CD4-positive, alpha-beta T cell treated with Interleukin-6 for 4 hours (primary cell): ENCODE results near the gene SPRR2E.
"Not testable (repeated sequence)": the region's sequence is repeated elsewhere in the genome, so short reads cannot be mapped to it uniquely, and the experiment has no call there.

ENCODE experiments used
- DNase-seq: peaks from one replicate; pipeline ENCODE4 v3.0.0-alpha.2; 2020; ENCODE audit warnings: mixed read lengths

The SPRR2E gene

GRCh38 chr1:153094426-153094825, at the start of gene SPRR2E:
SPRR2E (minus strand) TSS chr1:153094526; CDS start chr1:153093751, 775 bp downstream.
- DNase-seq = no peak

- no peak for DNase-seq
These were observed 47.1 kb upstream of the SPRR2E start for GRCh38 chr1:153141377-153141776.

DNA sequence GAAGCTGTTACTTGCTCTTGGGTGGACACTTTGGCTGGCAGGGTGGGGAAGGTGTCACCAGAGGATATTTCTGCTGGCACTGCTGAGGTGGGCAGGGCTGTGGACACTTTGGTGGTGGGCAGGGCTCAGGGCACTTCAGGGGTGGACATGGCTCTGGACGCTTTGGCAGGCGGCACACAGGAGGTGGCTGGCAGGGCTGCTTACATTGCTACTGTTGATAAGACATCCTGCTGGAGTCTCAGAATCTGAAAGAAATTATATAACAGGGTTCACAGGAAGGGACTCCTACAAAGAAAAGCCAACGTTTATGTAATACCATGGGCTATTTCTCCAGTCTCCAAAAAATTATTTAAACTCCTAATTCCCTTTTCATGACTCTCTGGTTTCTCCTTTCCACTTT, 46.2 kb upstream of the SPRR2E start:
- DNase-seq = no peak

DNA sequence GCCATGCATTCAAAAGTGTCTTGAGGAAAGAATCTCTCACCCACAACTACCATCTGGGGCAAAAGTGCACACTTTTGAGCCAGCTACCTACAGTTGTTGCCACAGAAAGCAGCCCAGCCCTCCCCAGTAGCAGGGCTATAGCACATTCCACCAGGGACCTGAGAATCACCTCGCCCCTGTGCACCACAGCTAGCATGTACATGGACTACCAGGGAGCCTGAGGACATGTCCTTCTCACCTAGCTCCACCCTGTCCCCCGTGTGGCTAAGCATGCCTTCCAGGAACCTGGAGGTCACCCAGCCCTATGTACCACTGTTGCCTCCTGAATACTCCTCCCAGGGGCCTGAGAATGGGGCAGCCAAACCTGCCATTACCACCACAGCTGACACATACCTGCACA, 39.4 kb upstream of the SPRR2E start:
- DNase-seq = no peak

DNA sequence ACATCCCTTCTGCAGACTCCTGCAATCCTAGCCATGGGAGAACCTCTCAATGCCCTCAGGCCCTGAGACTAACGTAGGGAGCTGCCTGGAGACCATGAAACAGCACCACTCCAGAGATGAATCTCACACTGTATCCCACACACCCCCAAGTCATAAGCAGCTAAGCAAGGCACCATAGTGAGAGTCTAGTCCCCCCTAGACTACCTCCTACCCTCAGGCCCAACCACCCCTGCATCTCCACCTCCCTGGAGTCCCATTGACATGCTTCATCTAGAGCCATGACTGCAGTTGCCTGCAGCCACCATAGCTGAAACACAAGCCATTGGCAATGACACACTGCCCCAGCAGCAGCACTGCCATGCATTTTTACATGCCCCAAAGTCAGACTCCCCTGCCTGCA, 38.9 kb upstream of the SPRR2E start:
- no peak for DNase-seq

- not testable (repeated sequence) for DNase-seq
These were observed 34.4 kb upstream of the SPRR2E start for GRCh38 chr1:153128688-153129087.

- no peak for DNase-seq
These were observed 33.0 kb upstream of the SPRR2E start for GRCh38 chr1:153127296-153127695.

GRCh38 chr1:153125536-153125935, 31.2 kb upstream of the SPRR2E start:
- DNase-seq = no peak

- DNase-seq = not testable (repeated sequence)
These were observed 29.5 kb upstream of the SPRR2E start for GRCh38 chr1:153123793-153124192.

- no peak for DNase-seq
These were observed 28.6 kb upstream of the SPRR2E start for GRCh38 chr1:153122831-153123421.

GRCh38 chr1:153120945-153121344, 26.6 kb upstream of the SPRR2E start:
- no peak for DNase-seq

GRCh38 chr1:153119491-153119971, 25.2 kb upstream of the SPRR2E start:
- DNase-seq = no peak

DNA sequence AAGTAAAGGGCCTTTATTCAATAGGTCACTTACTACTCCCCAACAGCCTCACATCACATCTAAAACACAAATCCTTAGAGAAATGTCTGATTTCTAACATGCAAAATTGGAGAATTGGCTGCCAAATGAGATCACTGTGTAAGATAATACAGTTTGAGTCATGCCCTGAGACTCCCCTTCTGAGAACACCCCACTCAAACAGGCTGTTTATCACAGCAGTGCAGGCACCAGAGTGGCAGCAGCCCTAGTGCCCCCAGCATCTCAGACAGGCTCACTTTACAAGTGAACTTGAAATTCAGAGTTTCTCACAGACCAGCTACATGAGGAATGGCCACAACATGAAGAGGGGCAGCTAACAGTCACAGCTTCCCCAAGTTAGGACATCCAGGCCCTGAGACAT, 20.9 kb upstream of the SPRR2E start:
- DNase-seq = not testable (repeated sequence)

DNA sequence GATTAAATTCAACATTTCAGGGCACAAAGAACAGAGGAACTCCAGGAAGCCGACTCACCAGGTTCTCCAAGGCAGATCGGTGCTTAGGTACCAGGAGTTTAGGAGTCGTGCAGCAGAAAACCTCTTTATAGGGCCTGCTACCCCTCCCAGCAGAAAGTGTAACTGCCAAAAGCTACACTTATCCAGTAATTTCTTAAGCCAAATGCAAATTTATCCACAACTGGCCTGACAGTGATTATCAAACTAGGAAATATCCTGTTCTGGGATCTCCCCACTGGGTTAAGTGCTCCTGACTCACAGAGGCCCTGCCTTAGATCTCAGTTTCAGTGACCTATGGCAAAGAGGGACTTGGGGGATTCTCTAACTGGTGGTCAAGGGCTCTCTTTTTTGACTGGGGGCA, 19.1 kb upstream of the SPRR2E start, which contains the start of gene SPRR2F:
Gene SPRR2F, minus strand, starts transcription at position 101 of the 400 bp plus-strand sequence. CDS start 783 bp downstream, outside the sequence.
- no peak for DNase-seq

GRCh38 chr1:153112454-153112853, 18.1 kb upstream of the SPRR2E start:
- DNase-seq = not testable (repeated sequence)

GRCh38 chr1:153100245-153100644, 5.9 kb upstream of the SPRR2E start:
- DNase-seq = no peak

GRCh38 chr1:153099461-153100045, 5.2 kb upstream of the SPRR2E start:
- DNase-seq = no peak

DNA sequence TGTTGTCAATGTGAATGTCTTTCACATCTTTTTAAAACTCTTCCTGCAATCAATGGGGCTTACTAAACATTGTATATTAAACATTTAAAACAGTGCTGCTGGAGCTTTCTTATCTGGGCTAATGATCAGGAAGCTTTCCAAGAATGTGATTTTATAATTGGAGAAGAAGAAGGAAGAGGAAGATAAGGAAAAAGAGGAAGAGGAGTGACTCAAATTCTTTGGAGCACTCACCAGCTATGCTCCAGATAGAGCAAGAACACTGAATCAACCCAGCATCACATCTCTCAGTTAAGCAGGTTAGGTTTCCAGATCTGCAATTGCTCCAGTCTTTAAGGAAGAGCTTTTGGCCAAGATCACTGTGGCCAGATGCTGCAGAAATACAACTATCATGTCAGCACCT, 1.4 kb upstream of the SPRR2E start:
- DNase-seq = no peak

- no peak for DNase-seq
These were observed 6.7 kb downstream of the SPRR2E start for GRCh38 chr1:153087652-153088051.

DNA sequence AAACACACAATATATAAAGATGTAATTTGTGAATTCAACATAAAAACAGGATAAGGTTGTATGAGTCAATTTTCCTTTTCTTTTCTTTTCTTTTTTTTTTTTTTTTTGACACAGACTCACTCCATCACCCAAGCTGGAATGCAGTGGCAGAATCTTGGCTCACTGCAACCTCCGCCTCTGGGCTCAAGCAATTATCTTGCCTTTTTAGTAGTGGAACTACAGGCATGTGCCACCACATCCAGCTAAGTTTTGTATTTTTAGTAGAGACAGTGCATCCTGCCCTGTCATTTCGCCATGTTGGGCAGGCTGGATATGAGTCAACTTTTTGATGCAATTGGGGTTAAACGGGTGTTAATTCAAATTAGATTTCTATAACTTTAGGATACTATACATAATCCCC, 12.6 kb downstream of the SPRR2E start:
- no peak for DNase-seq

- DNase-seq = no peak
These were observed 21.3 kb downstream of the SPRR2E start for GRCh38 chr1:153072806-153073726.

GRCh38 chr1:153071511-153071910, 22.8 kb downstream of the SPRR2E start, which contains the start of gene SPRR2B:
SPRR2B (minus strand) TSS chr1:153071611; CDS start chr1:153070839, 772 bp downstream.
- DNase-seq = no peak

DNA sequence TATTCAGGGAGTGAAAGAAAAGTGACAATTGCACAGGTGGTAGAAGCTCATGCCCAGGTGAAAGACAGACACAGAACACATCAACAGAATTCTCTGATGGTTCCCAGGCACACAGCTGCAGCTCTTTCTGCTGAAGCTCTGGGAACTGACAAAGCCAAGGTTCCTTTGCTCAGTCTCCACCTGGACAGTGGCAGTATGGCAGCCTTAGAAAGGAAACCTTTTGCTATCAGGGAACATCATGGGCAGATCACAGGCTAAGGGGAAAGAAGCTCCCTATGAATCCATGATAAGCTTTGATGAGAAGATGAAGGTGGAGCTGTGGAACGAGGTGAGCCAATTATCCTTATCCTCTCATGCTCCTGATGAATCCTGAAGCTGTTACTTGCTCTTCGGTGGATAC, 24.1 kb downstream of the SPRR2E start:
- no peak for DNase-seq
